ENCODE data around the gene ATP8A2. TPM values are rescaled to one million over a fixed set of nuclear protein-coding genes. Genes with fewer than 3 reads are reported as not detected.
"Not testable (repeated sequence)": the region's sequence is repeated elsewhere in the genome, so short reads cannot be mapped to it uniquely, and the experiment has no call there.

The ATP8A2 gene
- total and polyA plus RNA-seq, 2 donors = 1.1 to 1.5 TPM

- Histone ChIP-seq H3K9me3 (ENCODE audit: control insufficient read depth in 2 of 2, insufficient read depth in 1 of 2, low read length in 1 of 2) (no peaks in the 10 kb centered on the region), H3K36me3 (ENCODE audit: control insufficient read depth in 2 of 2, insufficient read depth in 2 of 2, low read length in 1 of 2) (no peaks in the 10 kb centered on the region), H3K27me3 (ENCODE audit: control insufficient read depth in 2 of 2, insufficient read depth in 1 of 2, low read length in 1 of 2) (peaks cover 0 to 2% of the 10 kb centered on the region in 2 donors), H3K27ac (ENCODE audit: low read depth in 1 of 2, low read length in 1 of 2) (no peak overlapping the region), H3K4me1 (ENCODE audit: control insufficient read depth in 2 of 2, insufficient read depth in 2 of 2, low read length in 2 of 2) (no peaks in the 10 kb centered on the region), H3K4me3 (ENCODE audit: low read length in 2 of 2) (no peak overlapping the region)
- WGBS = 67% methylated on average over 9 of the region's 9 CpGs
- no peak for DNase-seq (ENCODE audit: low read depth in 6 of 9, low spot score in 9 of 9)
These were observed 123.1 kb downstream of the ATP8A2 start for GRCh38 chr13:25494698-25495411.

GRCh38 chr13:25501231-25501630, 129.5 kb downstream of the ATP8A2 start:
- H3K4me1 ChIP-seq (ENCODE audit: control insufficient read depth in 2 of 2, insufficient read depth in 2 of 2, low read length in 2 of 2) = no peaks in the 10 kb centered on the region
- 76% methylated on average over 3 of the region's 3 CpGs for WGBS
- no peaks in the 10 kb centered on the region for H3K27me3 ChIP-seq (ENCODE audit: control insufficient read depth in 2 of 2, insufficient read depth in 1 of 2, low read length in 1 of 2)
- no peak for DNase-seq (ENCODE audit: low read depth in 6 of 9, low spot score in 9 of 9)
- no peak overlapping the region for H3K27ac ChIP-seq (ENCODE audit: low read depth in 1 of 2, low read length in 1 of 2)
- no peaks in the 10 kb centered on the region for H3K36me3 ChIP-seq (ENCODE audit: control insufficient read depth in 2 of 2, insufficient read depth in 2 of 2, low read length in 1 of 2)
- no peak overlapping the region for H3K4me3 ChIP-seq (ENCODE audit: low read length in 2 of 2)
- no peaks in the 10 kb centered on the region for H3K9me3 ChIP-seq (ENCODE audit: control insufficient read depth in 2 of 2, insufficient read depth in 1 of 2, low read length in 1 of 2)

GRCh38 chr13:25502031-25502430, 130.3 kb downstream of the ATP8A2 start:
- Histone ChIP-seq H3K27ac (ENCODE audit: low read depth in 1 of 2, low read length in 1 of 2) (no peak overlapping the region), H3K4me3 (ENCODE audit: low read length in 2 of 2) (no peak overlapping the region), H3K9me3 (ENCODE audit: control insufficient read depth in 2 of 2, insufficient read depth in 1 of 2, low read length in 1 of 2) (no peaks in the 10 kb centered on the region), H3K36me3 (ENCODE audit: control insufficient read depth in 2 of 2, insufficient read depth in 2 of 2, low read length in 1 of 2) (no peaks in the 10 kb centered on the region), H3K27me3 (ENCODE audit: control insufficient read depth in 2 of 2, insufficient read depth in 1 of 2, low read length in 1 of 2) (no peaks in the 10 kb centered on the region), H3K4me1 (ENCODE audit: control insufficient read depth in 2 of 2, insufficient read depth in 2 of 2, low read length in 2 of 2) (no peaks in the 10 kb centered on the region)
- WGBS = 85% methylated on average over 3 of the region's 3 CpGs
- no peak for DNase-seq (ENCODE audit: low read depth in 6 of 9, low spot score in 9 of 9)

GRCh38 chr13:25502551-25502950, 130.8 kb downstream of the ATP8A2 start:
- Histone ChIP-seq H3K27me3 (ENCODE audit: control insufficient read depth in 2 of 2, insufficient read depth in 1 of 2, low read length in 1 of 2) (no peaks in the 10 kb centered on the region), H3K36me3 (ENCODE audit: control insufficient read depth in 2 of 2, insufficient read depth in 2 of 2, low read length in 1 of 2) (no peaks in the 10 kb centered on the region), H3K4me1 (ENCODE audit: control insufficient read depth in 2 of 2, insufficient read depth in 2 of 2, low read length in 2 of 2) (no peaks in the 10 kb centered on the region), H3K9me3 (ENCODE audit: control insufficient read depth in 2 of 2, insufficient read depth in 1 of 2, low read length in 1 of 2) (no peaks in the 10 kb centered on the region), H3K27ac (ENCODE audit: low read depth in 1 of 2, low read length in 1 of 2) (no peak overlapping the region), H3K4me3 (ENCODE audit: low read length in 2 of 2) (no peak overlapping the region)
- DNase-seq (ENCODE audit: low read depth in 6 of 9, low spot score in 9 of 9) = no peak
- 97% methylated on average over 6 of the region's 6 CpGs for WGBS

- DNase-seq (ENCODE audit: low read depth in 6 of 9, low spot score in 9 of 9) = no peak
- Histone ChIP-seq H3K27me3 (ENCODE audit: control insufficient read depth in 2 of 2, insufficient read depth in 1 of 2, low read length in 1 of 2) (no peaks in the 10 kb centered on the region), H3K36me3 (ENCODE audit: control insufficient read depth in 2 of 2, insufficient read depth in 2 of 2, low read length in 1 of 2) (no peaks in the 10 kb centered on the region), H3K9me3 (ENCODE audit: control insufficient read depth in 2 of 2, insufficient read depth in 1 of 2, low read length in 1 of 2) (no peaks in the 10 kb centered on the region), H3K27ac (ENCODE audit: low read depth in 1 of 2, low read length in 1 of 2) (no peak overlapping the region), H3K4me1 (ENCODE audit: control insufficient read depth in 2 of 2, insufficient read depth in 2 of 2, low read length in 2 of 2) (no peaks in the 10 kb centered on the region), H3K4me3 (ENCODE audit: low read length in 2 of 2) (no peak overlapping the region)
- WGBS = 95% methylated on average over 4 of the region's 4 CpGs
These were observed 132.1 kb downstream of the ATP8A2 start for GRCh38 chr13:25503856-25504255.

GRCh38 chr13:25507841-25508240, 136.1 kb downstream of the ATP8A2 start:
- no peak overlapping the region for H3K27ac ChIP-seq (ENCODE audit: low read depth in 1 of 2, low read length in 1 of 2)
- peaks cover 0 to 3% of the 10 kb centered on the region in 2 donors for H3K9me3 ChIP-seq (ENCODE audit: control insufficient read depth in 2 of 2, insufficient read depth in 1 of 2, low read length in 1 of 2)
- DNase-seq (ENCODE audit: low read depth in 6 of 9, low spot score in 9 of 9) = no peak
- no peak overlapping the region for H3K4me3 ChIP-seq (ENCODE audit: low read length in 2 of 2)
- WGBS = 95% methylated on average over 1 of the region's 1 CpG
- H3K36me3 ChIP-seq (ENCODE audit: control insufficient read depth in 2 of 2, insufficient read depth in 2 of 2, low read length in 1 of 2) = no peaks in the 10 kb centered on the region
- H3K27me3 ChIP-seq (ENCODE audit: control insufficient read depth in 2 of 2, insufficient read depth in 1 of 2, low read length in 1 of 2) = no peaks in the 10 kb centered on the region
- H3K4me1 ChIP-seq (ENCODE audit: control insufficient read depth in 2 of 2, insufficient read depth in 2 of 2, low read length in 2 of 2) = no peaks in the 10 kb centered on the region

- not testable (repeated sequence) for H3K9me3 ChIP-seq (ENCODE audit: control insufficient read depth in 2 of 2, insufficient read depth in 1 of 2, low read length in 1 of 2); H3K27ac ChIP-seq (ENCODE audit: low read depth in 1 of 2, low read length in 1 of 2); H3K27me3 ChIP-seq (ENCODE audit: control insufficient read depth in 2 of 2, insufficient read depth in 1 of 2, low read length in 1 of 2); H3K4me1 ChIP-seq (ENCODE audit: control insufficient read depth in 2 of 2, insufficient read depth in 2 of 2, low read length in 2 of 2); DNase-seq (ENCODE audit: low read depth in 6 of 9, low spot score in 9 of 9); H3K36me3 ChIP-seq (ENCODE audit: control insufficient read depth in 2 of 2, insufficient read depth in 2 of 2, low read length in 1 of 2); H3K4me3 ChIP-seq (ENCODE audit: low read length in 2 of 2)
- WGBS = 95% methylated on average over 31 of the region's 32 CpGs
These were observed 141.3 kb downstream of the ATP8A2 start for GRCh38 chr13:25513060-25513459.

- Histone ChIP-seq H3K36me3 (ENCODE audit: control insufficient read depth in 2 of 2, insufficient read depth in 2 of 2, low read length in 1 of 2) (no peaks in the 10 kb centered on the region), H3K9me3 (ENCODE audit: control insufficient read depth in 2 of 2, insufficient read depth in 1 of 2, low read length in 1 of 2) (no peaks in the 10 kb centered on the region), H3K4me3 (ENCODE audit: low read length in 2 of 2) (no peak overlapping the region), H3K27ac (ENCODE audit: low read depth in 1 of 2, low read length in 1 of 2) (no peak overlapping the region), H3K4me1 (ENCODE audit: control insufficient read depth in 2 of 2, insufficient read depth in 2 of 2, low read length in 2 of 2) (no peaks in the 10 kb centered on the region), H3K27me3 (ENCODE audit: control insufficient read depth in 2 of 2, insufficient read depth in 1 of 2, low read length in 1 of 2) (no peaks in the 10 kb centered on the region)
- no peak for DNase-seq (ENCODE audit: low read depth in 6 of 9, low spot score in 9 of 9)
- 79% methylated on average over 5 of the region's 5 CpGs for WGBS
These were observed 146.7 kb downstream of the ATP8A2 start for GRCh38 chr13:25518441-25518840.

GRCh38 chr13:25525884-25526283, 154.1 kb downstream of the ATP8A2 start:
- Histone ChIP-seq H3K27me3 (ENCODE audit: control insufficient read depth in 2 of 2, insufficient read depth in 1 of 2, low read length in 1 of 2) (no peaks in the 10 kb centered on the region), H3K9me3 (ENCODE audit: control insufficient read depth in 2 of 2, insufficient read depth in 1 of 2, low read length in 1 of 2) (no peaks in the 10 kb centered on the region), H3K4me3 (ENCODE audit: low read length in 2 of 2) (no peak overlapping the region), H3K36me3 (ENCODE audit: control insufficient read depth in 2 of 2, insufficient read depth in 2 of 2, low read length in 1 of 2) (no peaks in the 10 kb centered on the region), H3K4me1 (ENCODE audit: control insufficient read depth in 2 of 2, insufficient read depth in 2 of 2, low read length in 2 of 2) (no peaks in the 10 kb centered on the region), H3K27ac (ENCODE audit: low read depth in 1 of 2, low read length in 1 of 2) (no peak overlapping the region)
- DNase-seq (ENCODE audit: low read depth in 6 of 9, low spot score in 9 of 9) = no peak
